Karpas-422 (cell line): ENCODE measurements around the gene TACO1. TPM values are rescaled to one million over a fixed set of nuclear protein-coding genes. Genes with fewer than 3 reads are reported as not detected.

Source experiments
- DNase-seq: peaks from one replicate; pipeline ENCODE4 v3.0.0-alpha.2; 2015
- H2AFZ ChIP-seq: fragments of 200-600 bp; sonication (generic); 2 replicates; pipeline ENCODE4 v1.6.1; 2014; ENCODE audit warnings: antibody characterized with exemption, low read length, mixed read lengths
- H3K27ac ChIP-seq: fragments of 200-600 bp; sonication (generic); 2 replicates; pipeline ENCODE4 v1.5.1; 2014; ENCODE audit warnings: mild to moderate bottlenecking, low read length, moderate library complexity
- H3K27me3 ChIP-seq: fragments of 200-600 bp; sonication (generic); 2 replicates; pipeline ENCODE4 v1.6.1; 2014; ENCODE audit warnings: low read length, mixed read lengths
- H3K36me3 ChIP-seq: fragments of 200-600 bp; sonication (generic); 2 replicates; pipeline ENCODE4 v1.6.1; 2014; ENCODE audit warnings: low read length, mixed read lengths; ENCODE audit not compliant: insufficient read depth
- H3K4me1 ChIP-seq: fragments of 200-600 bp; sonication (generic); 2 replicates; pipeline ENCODE4 v1.6.1; 2014; ENCODE audit warnings: mild to moderate bottlenecking, low read length, mixed read lengths
- H3K4me2 ChIP-seq: fragments of 200-600 bp; sonication (generic); 2 replicates; pipeline ENCODE4 v1.6.1; 2014; ENCODE audit warnings: low read length, low read depth, mild to moderate bottlenecking; ENCODE audit not compliant: poor library complexity, severe bottlenecking
- H3K4me3 ChIP-seq: fragments of 200-600 bp; sonication (generic); 2 replicates; pipeline ENCODE4 v1.5.1; 2014; ENCODE audit warnings: mild to moderate bottlenecking, antibody characterized with exemption, low read length, mixed read lengths
- H3K79me2 ChIP-seq: fragments of 200-600 bp; sonication (generic); 2 replicates; pipeline ENCODE4 v1.6.1; 2014; ENCODE audit warnings: mild to moderate bottlenecking, low read length, mixed read lengths
- H3K9ac ChIP-seq: fragments of 200-600 bp; sonication (generic); 2 replicates; pipeline ENCODE4 v1.6.0; 2014; ENCODE audit warnings: low read length
- H3K9me2 ChIP-seq: fragments of 200-600 bp; sonication (generic), shearing (Covaris generic); replicated peaks from 2 replicates; pipeline ENCODE4 v1.6.0; 2014; ENCODE audit warnings: mild to moderate bottlenecking, low read length, moderate library complexity; ENCODE audit not compliant: insufficient read depth
- H3K9me3 ChIP-seq: fragments of 300-700, 200-600 bp; sonication (generic); 2 replicates; pipeline ENCODE4 v1.6.1; 2014; ENCODE audit warnings: low read length, mixed read lengths
- H4K20me1 ChIP-seq: fragments of 200-600 bp; sonication (generic); 2 replicates; pipeline ENCODE4 v1.6.1; 2014; ENCODE audit warnings: mild to moderate bottlenecking, antibody characterized with exemption, low read length, low read depth; ENCODE audit not compliant: insufficient read depth
- total RNA-seq: library from RNA; depleted of rRNA; stranded (reverse); fragments of >200 nt; shearing (Covaris generic); gene quantifications from 2 replicates; pipeline ENCODE4 v1.2.3, GENCODE V29; 2014; ENCODE audit warnings: low replicate concordance

The TACO1 gene
- total RNA-seq, 1 experiment from 2014 or later: 10.7 TPM

DNA sequence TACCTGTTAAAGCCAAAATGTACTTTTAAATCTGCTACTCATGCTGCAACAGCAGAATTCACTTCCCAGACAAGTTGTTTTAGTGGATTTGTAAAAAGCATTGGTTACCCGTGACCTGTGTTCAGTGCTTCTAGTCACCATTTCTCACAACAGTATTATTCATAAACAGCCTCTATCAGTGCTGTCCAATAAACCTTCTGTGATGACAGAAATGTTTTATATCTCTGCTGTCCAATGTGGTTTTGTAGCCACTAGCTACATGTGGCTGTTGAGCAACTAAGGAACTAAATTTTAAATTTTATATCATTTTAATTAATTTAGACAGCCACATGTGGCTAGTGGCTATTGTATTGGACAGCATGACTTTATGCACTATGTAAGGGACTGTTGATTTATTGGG is 34.1 kb downstream of the TACO1 start:
- Histone ChIP-seq H3K9me3 (no peaks in the 10 kb centered on the region), H3K4me1 (peaks cover 9% of the 10 kb centered on the region), H3K36me3 (peaks cover 5% of the 10 kb centered on the region; the same call in 1 of the 2 replicates)

DNA sequence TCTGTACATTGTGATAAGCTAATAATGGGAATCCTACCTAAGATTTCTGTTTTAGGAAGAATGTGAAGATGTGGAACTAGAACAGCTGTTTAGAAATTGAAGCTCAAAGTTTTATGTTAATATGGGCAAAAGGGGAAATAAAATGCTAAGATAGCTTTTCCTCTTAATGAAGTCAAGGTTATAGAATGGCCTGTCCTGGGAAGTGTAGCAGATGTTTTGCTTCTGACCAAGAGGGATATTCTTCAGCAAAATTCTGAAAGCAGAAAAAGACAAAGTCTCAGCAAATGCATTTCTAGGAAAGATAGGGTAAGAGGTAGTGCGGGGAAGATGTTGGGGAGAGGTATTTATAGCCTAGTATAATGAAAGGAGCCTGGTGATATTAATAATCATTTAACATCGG is 34.6 kb downstream of the TACO1 start:
- Histone ChIP-seq H3K9me2 (no peaks in the 10 kb centered on the region), H3K4me3 (no peak overlapping the region), H4K20me1 (no peaks in the 10 kb centered on the region), H3K27ac (no peak overlapping the region), H3K36me3 (peaks cover 5% of the 10 kb centered on the region; the same call in 1 of the 2 replicates), H2AFZ (no peak overlapping the region), H3K9me3 (no peaks in the 10 kb centered on the region), H3K9ac (no peak overlapping the region), H3K4me1 (peaks cover 9% of the 10 kb centered on the region), H3K79me2 (peaks cover 18% of the 10 kb centered on the region), H3K27me3 (no peaks in the 10 kb centered on the region), H3K4me2 (no peak overlapping the region)
- no peak for DNase-seq

More for the DNA sequence above, 34.1 kb downstream of the TACO1 start:
- H3K27me3 ChIP-seq: no peaks in the 10 kb centered on the region
- H4K20me1 ChIP-seq: no peaks in the 10 kb centered on the region
- no peak overlapping the region for H3K27ac ChIP-seq
- H3K9me2 ChIP-seq: no peaks in the 10 kb centered on the region
- no peak overlapping the region for H3K4me2 ChIP-seq
- DNase-seq: no peak
- no peak overlapping the region for H2AFZ ChIP-seq
- H3K4me3 ChIP-seq: no peak overlapping the region
- peaks cover 22% of the 10 kb centered on the region for H3K79me2 ChIP-seq
- H3K9ac ChIP-seq: no peak overlapping the region

DNA sequence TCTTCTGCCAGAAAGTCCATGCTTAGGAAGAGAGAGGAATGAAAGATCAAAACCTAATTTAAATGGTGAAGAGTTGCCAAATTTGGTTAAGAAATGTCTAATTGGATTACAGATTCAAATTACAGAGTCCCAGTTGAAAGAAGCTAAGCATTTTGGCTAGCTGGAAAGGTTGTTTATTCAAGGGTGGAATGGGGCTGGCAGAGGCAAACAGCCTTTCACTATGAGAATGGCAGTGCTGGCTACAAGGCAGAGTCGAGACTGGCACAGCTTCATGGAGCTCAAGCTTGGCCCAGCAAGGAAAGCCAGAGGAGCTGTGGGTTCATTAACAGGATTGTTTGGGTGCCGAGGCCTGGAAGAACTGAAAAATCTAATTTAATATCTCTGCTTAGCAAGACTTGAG is 35.1 kb downstream of the TACO1 start:
- H3K79me2 ChIP-seq: peaks cover 13% of the 10 kb centered on the region
- H4K20me1 ChIP-seq: no peaks in the 10 kb centered on the region
- no peak overlapping the region for H3K9ac ChIP-seq
- H3K4me3 ChIP-seq: no peak overlapping the region
- no peak for DNase-seq
- H3K27me3 ChIP-seq: no peaks in the 10 kb centered on the region
- no peaks in the 10 kb centered on the region for H3K9me2 ChIP-seq
- no peaks in the 10 kb centered on the region for H3K9me3 ChIP-seq
- H3K36me3 ChIP-seq: peaks cover 5% of the 10 kb centered on the region; the same call in 1 of the 2 replicates
- peaks cover 9% of the 10 kb centered on the region for H3K4me1 ChIP-seq
- H2AFZ ChIP-seq: no peak overlapping the region
- H3K27ac ChIP-seq: no peak overlapping the region
- no peak overlapping the region for H3K4me2 ChIP-seq

DNA sequence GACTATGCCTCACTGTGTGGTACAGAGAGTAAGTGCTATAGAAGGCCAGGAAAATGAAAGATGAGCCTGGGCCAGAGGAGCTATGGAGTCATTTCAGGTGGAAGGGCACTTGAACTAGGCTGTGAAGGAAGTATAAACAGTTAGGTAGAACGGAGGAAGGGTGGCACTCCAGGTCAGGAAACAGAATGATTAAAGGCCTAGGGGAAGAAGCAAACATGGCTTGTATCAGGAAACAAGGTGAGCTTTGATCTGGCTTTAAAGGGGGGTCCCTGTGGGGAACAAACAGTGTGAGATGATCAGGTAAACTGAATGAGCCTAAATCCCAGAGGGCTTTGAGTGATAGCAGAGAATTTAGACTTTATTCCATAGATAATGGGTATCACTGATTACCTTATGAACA is 38.4 kb downstream of the TACO1 start:
- Histone ChIP-seq H3K4me2 (no peak overlapping the region), H3K9ac (no peak overlapping the region), H3K4me3 (no peak overlapping the region), H3K4me1 (peaks cover 18% of the 10 kb centered on the region), H3K36me3 (peaks cover 5% of the 10 kb centered on the region; the same call in 1 of the 2 replicates), H2AFZ (no peak overlapping the region), H3K27ac (no peak overlapping the region), H3K27me3 (no peaks in the 10 kb centered on the region), H4K20me1 (no peaks in the 10 kb centered on the region), H3K9me2 (no peaks in the 10 kb centered on the region), H3K9me3 (no peaks in the 10 kb centered on the region), H3K79me2 (no peaks in the 10 kb centered on the region)
- no peak for DNase-seq

DNA sequence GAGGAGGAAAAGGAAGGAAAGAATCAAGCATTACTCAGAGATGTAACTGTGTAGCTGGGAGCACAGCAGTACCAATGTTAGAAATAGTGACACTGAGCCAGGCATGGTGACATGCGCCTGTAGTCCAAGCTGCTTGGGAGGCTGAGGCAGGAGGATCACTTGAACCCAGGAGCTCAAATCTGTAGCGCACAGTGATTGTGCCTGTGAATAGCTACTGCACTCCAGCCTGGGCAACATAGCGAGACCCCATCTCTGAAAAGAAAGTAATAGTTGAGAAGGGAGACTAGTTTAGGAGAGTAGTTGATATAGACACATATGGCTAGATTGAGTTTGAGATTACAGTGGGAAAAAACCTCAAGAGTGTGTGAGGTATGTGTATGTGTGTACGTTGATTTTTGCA is 39.3 kb downstream of the TACO1 start:
- no peak overlapping the region for H3K9ac ChIP-seq
- no peak overlapping the region for H2AFZ ChIP-seq
- H3K4me3 ChIP-seq: no peak overlapping the region
- H3K4me2 ChIP-seq: no peak overlapping the region
- H3K36me3 ChIP-seq: peaks cover 5% of the 10 kb centered on the region; the same call in 1 of the 2 replicates
- no peaks in the 10 kb centered on the region for H4K20me1 ChIP-seq
- H3K9me3 ChIP-seq: no peaks in the 10 kb centered on the region
- DNase-seq: no peak
- H3K79me2 ChIP-seq: no peaks in the 10 kb centered on the region
- H3K27ac ChIP-seq: no peak overlapping the region
- no peaks in the 10 kb centered on the region for H3K9me2 ChIP-seq
- peaks cover 18% of the 10 kb centered on the region for H3K4me1 ChIP-seq
- H3K27me3 ChIP-seq: no peaks in the 10 kb centered on the region

DNA sequence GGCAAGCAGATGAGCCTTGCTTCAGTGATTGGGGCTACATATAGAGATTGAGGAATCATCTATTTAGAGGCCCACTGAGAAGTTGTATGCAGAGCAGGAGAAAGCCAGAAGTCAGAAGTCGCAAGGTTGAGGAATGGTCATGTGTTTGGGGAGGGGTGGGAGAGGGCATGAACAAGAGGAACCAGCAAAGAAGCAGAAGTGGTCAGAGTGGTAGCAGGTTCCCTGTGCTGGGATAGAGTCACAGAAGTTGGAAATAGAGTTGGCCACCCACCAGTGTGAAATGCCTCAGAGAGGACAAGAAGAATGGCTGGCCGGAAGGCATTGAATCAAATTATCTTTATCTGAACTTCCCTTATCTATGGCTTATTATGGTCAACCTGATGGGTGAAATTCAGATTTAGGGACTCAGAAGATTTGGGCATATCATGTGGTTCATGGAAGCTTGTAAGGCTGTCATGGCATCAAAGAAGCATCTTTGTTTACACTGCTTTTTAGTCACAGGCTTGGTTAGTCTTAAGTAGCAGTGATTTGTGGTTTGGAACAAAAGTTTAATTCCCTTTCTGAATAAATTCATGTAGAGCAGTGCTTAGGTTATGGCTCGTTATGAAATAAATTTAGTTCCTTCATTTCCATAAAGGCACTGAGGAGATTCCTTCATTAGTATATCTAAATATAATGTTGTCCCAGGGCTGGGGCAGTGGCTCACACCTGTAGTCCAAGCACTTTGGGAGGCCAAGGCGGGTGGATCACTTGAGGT is 41.2 kb downstream of the TACO1 start:
- Histone ChIP-seq H3K36me3 (no peaks in the 10 kb centered on the region), H3K9me2 (no peaks in the 10 kb centered on the region), H4K20me1 (no peaks in the 10 kb centered on the region), H3K27ac (no peak overlapping the region), H3K27me3 (no peaks in the 10 kb centered on the region), H3K4me2 (no peak overlapping the region), H2AFZ (no peak overlapping the region), H3K9ac (no peak overlapping the region), H3K79me2 (no peaks in the 10 kb centered on the region; the same call in 1 of the 2 replicates), H3K9me3 (no peaks in the 10 kb centered on the region), H3K4me3 (no peak overlapping the region), H3K4me1 (peaks cover 24% of the 10 kb centered on the region)
- no peak for DNase-seq

DNA sequence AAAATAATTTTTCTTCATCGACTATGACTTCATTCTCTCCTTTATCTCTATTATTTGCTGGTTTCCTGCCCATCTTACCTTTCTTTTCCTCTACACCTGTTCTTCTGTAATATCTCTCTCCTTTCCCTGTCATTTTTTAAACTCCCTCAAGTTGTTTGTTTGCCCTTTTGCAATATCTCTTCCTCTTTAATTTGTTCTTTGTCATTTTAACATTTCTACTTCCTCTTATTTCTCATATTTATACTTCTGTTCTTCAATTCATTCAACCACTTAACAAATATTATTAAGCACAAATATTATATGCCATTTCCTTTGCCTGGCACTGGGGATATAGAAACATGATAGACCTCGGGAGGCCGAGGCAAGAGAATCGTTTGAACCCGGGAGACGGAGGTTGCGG is 44.2 kb downstream of the TACO1 start:
- H3K9me2 ChIP-seq: no peaks in the 10 kb centered on the region
- H3K4me2 ChIP-seq: no peak overlapping the region
- no peak overlapping the region for H3K4me3 ChIP-seq
- peaks cover 24% of the 10 kb centered on the region for H3K4me1 ChIP-seq
- no peak for DNase-seq
- H3K27ac ChIP-seq: no peak overlapping the region
- no peaks in the 10 kb centered on the region for H3K36me3 ChIP-seq
- no peak overlapping the region for H2AFZ ChIP-seq
- peaks cover 3% of the 10 kb centered on the region; the same call in 1 of the 2 replicates for H3K79me2 ChIP-seq
- H3K9me3 ChIP-seq: no peaks in the 10 kb centered on the region
- H4K20me1 ChIP-seq: no peaks in the 10 kb centered on the region
- no peaks in the 10 kb centered on the region for H3K27me3 ChIP-seq
- H3K9ac ChIP-seq: no peak overlapping the region

DNA sequence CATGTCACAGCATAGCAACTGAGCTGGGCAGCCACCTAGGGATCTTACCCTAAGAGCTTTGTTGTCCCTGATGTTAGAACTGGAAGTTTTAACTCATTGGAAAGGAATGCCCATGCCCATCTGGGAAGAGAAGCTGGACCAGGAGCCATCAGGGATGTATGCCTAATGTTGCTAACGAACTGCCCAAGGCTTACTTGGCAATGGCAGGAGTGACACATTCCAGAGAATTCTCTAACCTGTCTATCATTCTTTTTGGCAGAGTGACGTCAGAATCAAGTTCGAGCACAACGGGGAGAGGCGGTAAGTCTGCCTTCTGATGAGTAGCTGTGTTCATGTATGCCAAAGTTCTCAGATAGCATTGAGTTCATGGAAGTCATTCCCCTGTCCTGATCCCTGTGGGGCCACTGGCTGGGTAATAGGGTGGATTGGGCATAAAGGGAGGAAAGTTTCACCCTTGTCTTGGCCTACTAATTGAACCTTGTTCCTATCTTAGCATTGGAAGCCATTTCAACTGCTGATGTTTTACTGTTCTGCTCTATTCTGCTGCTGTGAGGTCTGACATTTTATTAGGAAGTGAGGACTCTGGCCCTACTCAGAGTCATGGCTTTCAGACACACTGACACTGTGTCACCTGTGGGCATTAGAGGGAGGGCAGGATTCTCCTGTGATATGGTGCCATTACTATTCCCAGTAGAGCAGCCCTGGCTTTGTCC is 45.2 kb downstream of the TACO1 start:
- H3K36me3 ChIP-seq: no peaks in the 10 kb centered on the region

More for the DNA sequence above, 45.2 kb downstream of the TACO1 start:
- H2AFZ ChIP-seq: no peak overlapping the region
- H3K9ac ChIP-seq: no peak overlapping the region; the same call in 1 of the 2 replicates
- peaks cover 24% of the 10 kb centered on the region for H3K4me1 ChIP-seq
- peaks cover 4% of the 10 kb centered on the region; the same call in 1 of the 2 replicates for H3K79me2 ChIP-seq
- no peak overlapping the region for H3K4me3 ChIP-seq
- H3K27ac ChIP-seq: peak overlapping the region; percentile 51; the same call in 1 of the 2 replicates
- H3K4me2 ChIP-seq: no peak overlapping the region
- H3K9me3 ChIP-seq: no peaks in the 10 kb centered on the region
- no peaks in the 10 kb centered on the region for H3K27me3 ChIP-seq
- no peak for DNase-seq
- H3K9me2 ChIP-seq: no peaks in the 10 kb centered on the region
- no peaks in the 10 kb centered on the region for H4K20me1 ChIP-seq
